ENCODE data around the gene FAM216B.
"Not testable (repeated sequence)": the region's sequence is repeated elsewhere in the genome, so short reads cannot be mapped to it uniquely, and the experiment has no call there.

The FAM216B gene

GRCh38 chr13:42819687-42820086 lies 38.3 kb downstream of the FAM216B start:
- DNase-seq (ENCODE audit: extremely low spot score, insufficient read length, low read depth); FAIRE-seq: not testable (repeated sequence)

DNA sequence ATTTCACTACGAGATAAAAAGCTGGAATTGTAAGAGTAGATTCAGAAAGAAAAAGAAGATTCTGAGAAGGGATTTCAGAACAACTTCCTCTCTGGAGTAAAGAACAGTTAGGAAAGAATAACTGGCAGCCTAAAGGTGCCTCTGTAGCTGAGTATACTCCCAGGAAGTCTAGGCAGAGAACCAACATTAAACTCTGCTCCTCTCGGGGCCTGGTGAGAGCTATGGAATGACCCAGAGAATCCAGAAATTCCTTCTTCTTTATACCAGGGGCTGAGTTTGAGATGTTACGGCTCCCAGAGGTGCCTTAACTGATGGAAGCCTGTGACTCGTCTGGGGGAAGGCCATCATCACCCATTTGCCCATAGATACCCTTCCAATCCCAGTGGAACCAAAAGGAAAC lies 39.1 kb downstream of the FAM216B start:
- FAIRE-seq: no peak
- DNase-seq (ENCODE audit: extremely low spot score, insufficient read length, low read depth): no peak

DNA sequence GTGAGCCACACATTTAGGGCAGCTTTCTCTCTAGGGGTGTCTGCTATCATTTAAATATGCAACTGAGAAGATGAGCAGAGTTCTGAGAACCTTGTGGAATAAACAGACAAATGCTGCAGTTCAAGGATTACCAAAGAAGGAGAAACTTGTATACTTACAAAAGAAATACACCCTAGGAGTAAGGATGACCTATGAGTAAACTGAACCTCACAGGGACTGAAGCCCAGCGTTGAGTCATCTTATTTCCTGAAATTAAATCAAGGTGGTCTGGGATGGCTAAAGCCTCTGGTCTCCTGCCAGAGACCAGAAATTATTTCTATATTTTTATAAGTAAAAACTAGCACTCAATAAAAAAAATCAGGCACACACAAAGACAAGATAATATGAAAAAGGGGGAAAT lies 40.1 kb downstream of the FAM216B start:
- FAIRE-seq (no peak), DNase-seq (ENCODE audit: extremely low spot score, insufficient read length, low read depth) (no peak)

DNA sequence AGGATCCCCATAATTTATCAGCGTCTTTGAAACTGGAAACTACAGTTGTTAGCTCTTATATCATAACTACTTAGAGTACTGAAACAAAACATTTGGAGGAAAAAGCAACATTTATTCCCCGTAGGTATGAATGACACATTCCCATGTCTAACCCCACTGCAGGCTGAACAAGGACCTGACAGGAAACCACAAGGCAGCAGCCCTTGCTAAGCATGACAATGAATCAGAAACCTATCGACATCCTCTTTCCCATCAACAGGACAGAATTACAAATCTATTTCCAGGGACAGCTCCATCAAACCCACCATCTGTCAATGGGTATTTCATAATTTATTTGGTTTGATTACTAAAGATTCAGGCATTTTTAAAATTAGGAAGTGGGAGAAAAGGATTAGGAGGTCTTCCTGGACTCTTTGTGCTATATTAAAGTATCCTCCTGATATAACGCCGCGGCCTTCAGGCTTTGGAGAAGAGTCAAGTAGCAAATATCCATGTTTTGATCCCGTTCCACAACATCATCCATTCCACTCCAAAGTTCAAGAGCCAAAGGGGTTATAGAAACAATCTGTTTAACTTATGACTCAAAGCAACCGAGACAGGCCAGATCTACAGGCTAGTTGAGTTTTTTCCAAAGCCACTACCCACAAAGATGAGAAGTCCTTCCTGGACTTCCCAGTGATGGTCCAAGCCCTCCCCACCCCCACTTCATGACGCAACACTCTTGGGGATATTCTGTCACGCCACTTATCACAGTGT lies 51.1 kb downstream of the FAM216B start:
- no peak for FAIRE-seq
- DNase-seq (ENCODE audit: extremely low spot score, insufficient read length, low read depth): no peak

DNA sequence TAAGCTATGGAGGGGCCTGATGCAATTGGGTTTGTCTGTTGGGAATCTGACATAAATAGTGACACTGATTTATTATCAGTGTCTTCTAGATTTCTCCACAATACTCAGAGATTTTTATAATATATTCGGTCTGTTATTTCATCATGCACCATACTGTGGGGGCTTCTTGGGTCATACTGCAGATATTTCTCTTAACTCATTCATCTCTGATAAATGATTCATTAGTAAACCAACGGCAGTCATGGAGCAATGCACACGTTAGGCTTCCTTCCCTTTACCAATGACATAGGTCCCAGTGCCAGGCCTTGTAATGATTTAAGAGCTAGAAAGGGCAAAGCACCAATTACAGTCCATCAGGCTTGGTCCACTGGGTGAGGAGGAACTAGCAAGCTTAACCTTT lies 53.6 kb downstream of the FAM216B start:
- FAIRE-seq (no peak), DNase-seq (ENCODE audit: extremely low spot score, insufficient read length, low read depth) (no peak)

GRCh38 chr13:42836930-42837690 lies 55.7 kb downstream of the FAM216B start:
- no peak for FAIRE-seq
- no peak for DNase-seq (ENCODE audit: extremely low spot score, insufficient read length, low read depth)
